HCT116 (cell line): ENCODE measurements around the gene YY2. TPM values are rescaled to one million over a fixed set of nuclear protein-coding genes. Genes with fewer than 3 reads are reported as not detected.

ENCODE experiments used
- ATAC-seq: fragments of 200-7000 bp; cut with Tn5 transposase; 2 replicates; pipeline ENCODE4 v1.9.1; 2020; ENCODE audit warnings: mild to moderate bottlenecking, moderate library complexity
- BruUV-seq: library from RNA; stranded (reverse); fragments of 400-500 nt; replicated peaks from 2 replicates; lab custom pipeline; 2021; lab: Mats Ljungman, UMichigan
- CTCF ChIA-PET: fragments of 300-600 bp; sonication (Branson Sonifier 250); formaldehyde crosslinking; loops from one replicate; lab custom pipeline; 2021; ENCODE audit warnings: antibody characterized with exemption; lab: Charles Lee
- POLR2A ChIA-PET: fragments of 300-600, 350-600 bp; sonication (Branson Sonifier 250); formaldehyde crosslinking; loops from one replicate; lab custom pipeline; 2021; ENCODE audit warnings: antibody characterized with exemption; lab: Charles Lee
- RAD21 ChIA-PET, 2 experiments: fragments of 300-600 bp; sonication (Branson Sonifier 250); formaldehyde crosslinking; loops; one replicate each; lab custom pipeline; 2023; ENCODE audit warnings: low total read pairs in 2 of 2; ENCODE audit not compliant: uncharacterized antibody in 2 of 2, unreplicated experiment in 2 of 2, low non-redundant PET in 1 of 2; lab: Charles Lee
- DNase-seq: peaks from one replicate; pipeline ENCODE4 v3.0.0-alpha.2; 2010; ENCODE audit warnings: low read depth, low spot score
- H2AFZ ChIP-seq: fragments of 200-600 bp; shearing (Covaris generic), sonication (generic); 2 replicates; pipeline ENCODE4 v1.6.1; 2017; ENCODE audit warnings: low read depth, mixed run types, mixed read lengths, antibody characterized with exemption, low read length; ENCODE audit not compliant: poor library complexity, severe bottlenecking
- H3K27ac ChIP-seq: 2 replicates; pipeline ENCODE4 v1.5.1; 2012; ENCODE audit warnings: low read depth, low read length
- H3K27me3 ChIP-seq: fragments of 200-600 bp; sonication (generic); 2 replicates; pipeline ENCODE4 v1.6.1; 2016; ENCODE audit warnings: mixed run types, low read length, mixed read lengths; ENCODE audit not compliant: insufficient read depth
- H3K36me3 ChIP-seq, 2 experiments: fragments of 200-500 bp in 1 of 2; fragments of 200-600 bp in 1 of 2; sonication (Bioruptor generic) in 1 of 2; sonication (generic) in 1 of 2; 2 replicates each; pipeline versions ENCODE4 v1.5.1 to v1.6.1; 2014 to 2016; ENCODE audit warnings: low read length in 2 of 2, inconsistent platforms in 1 of 2, mixed read lengths in 1 of 2, mixed run types in 1 of 2; ENCODE audit not compliant: insufficient read depth in 2 of 2, control insufficient read depth in 1 of 2
- H3K4me1 ChIP-seq, 2 experiments: fragments of 200-600 bp in 1 of 2; sonication (generic) in 1 of 2; 2 replicates each; pipeline versions ENCODE4 v1.5.1 to v1.6.1; 2012 to 2017; ENCODE audit warnings: low read length in 2 of 2, inconsistent platforms in 1 of 2, mild to moderate bottlenecking in 1 of 2, mixed read lengths in 1 of 2, mixed run types in 1 of 2, moderate library complexity in 1 of 2; ENCODE audit not compliant: insufficient read depth in 2 of 2, control insufficient read depth in 1 of 2
- H3K4me2 ChIP-seq: fragments of 200-600 bp; sonication (generic); 2 replicates; pipeline ENCODE4 v1.6.1; 2017; ENCODE audit warnings: mixed run types, low read length, mixed read lengths
- H3K4me3 ChIP-seq, 2 experiments: fragments of 200-600 bp in 1 of 2; sonication (generic) in 1 of 2; replicated peaks in 1 of 2; 2 replicates each; pipeline ENCODE4 v1.5.1; 2011 to 2016; ENCODE audit warnings: low read length in 2 of 2, control low read depth in 1 of 2, low read depth in 1 of 2, mild to moderate bottlenecking in 1 of 2, mixed read lengths in 1 of 2, mixed run types in 1 of 2
- H3K79me2 ChIP-seq: fragments of 200-600 bp; sonication (generic); 2 replicates; pipeline ENCODE4 v1.6.1; 2017; ENCODE audit warnings: mild to moderate bottlenecking, mixed run types, low read length, moderate library complexity, mixed read lengths; ENCODE audit not compliant: insufficient read depth
- H3K9ac ChIP-seq: fragments of 200-600 bp; sonication (generic); 2 replicates; pipeline ENCODE4 v1.6.1; 2016; ENCODE audit warnings: low read length, mixed read lengths
- H3K9me2 ChIP-seq: fragments of 200-600 bp; sonication (generic), shearing (Covaris generic); 2 replicates; pipeline ENCODE4 v1.6.1; 2017; ENCODE audit warnings: mixed run types, mild to moderate bottlenecking, moderate library complexity; ENCODE audit not compliant: insufficient read depth
- H3K9me3 ChIP-seq, 2 experiments: fragments of 200-500 bp in 1 of 2; fragments of 200-600 bp in 1 of 2; sonication (Bioruptor generic) in 1 of 2; sonication (generic) in 1 of 2; 2 replicates each; pipeline ENCODE4 v1.6.1; 2014 to 2017; ENCODE audit warnings: low read length in 2 of 2, mixed read lengths in 2 of 2, inconsistent platforms in 1 of 2, low read depth in 1 of 2, mild to moderate bottlenecking in 1 of 2, mixed run types in 1 of 2, moderate library complexity in 1 of 2; ENCODE audit not compliant: control insufficient read depth in 1 of 2, insufficient read depth in 1 of 2
- H4K20me1 ChIP-seq: fragments of 200-600 bp; sonication (generic), shearing (Covaris generic); 2 replicates; pipeline ENCODE4 v1.6.1; 2017; ENCODE audit warnings: mixed run types, mild to moderate bottlenecking, moderate library complexity; ENCODE audit not compliant: insufficient read depth
- CBX3 ChIP-seq: IDR thresholded peaks from 2 replicates; pipeline ENCODE4 v1.6.1; 2012; ENCODE audit warnings: low read depth
- CTCF ChIP-seq, 3 experiments: fragments of 200-600 bp in 1 of 3; sonication (generic) in 1 of 3; IDR thresholded peaks in 2 of 3; conservative IDR thresholded peaks in 1 of 3; 2 replicates each; pipeline ENCODE4 v1.5.1; 2012 to 2017; ENCODE audit warnings: low read depth in 2 of 3, low read length in 2 of 3, antibody characterized with exemption in 1 of 3, borderline replicate concordance in 1 of 3, control low read depth in 1 of 3, mild to moderate bottlenecking in 1 of 3, mixed read lengths in 1 of 3, mixed run types in 1 of 3, moderate library complexity in 1 of 3; ENCODE audit not compliant: insufficient read depth in 1 of 3
- EGR1 ChIP-seq: IDR thresholded peaks from 2 replicates; pipeline ENCODE4 v1.6.1; 2012; ENCODE audit warnings: low read depth
- ELF1 ChIP-seq: IDR thresholded peaks from 2 replicates; pipeline ENCODE4 v1.6.1; 2012; ENCODE audit warnings: low read depth, borderline replicate concordance
- EZH2 ChIP-seq: fragments of 200-600 bp; sonication (generic); IDR thresholded peaks from 2 replicates; pipeline ENCODE4 v1.6.1; 2017; ENCODE audit warnings: antibody characterized with exemption, mixed run types
- FOSL1 ChIP-seq: IDR thresholded peaks from 2 replicates; pipeline ENCODE4 v1.6.1; 2012; ENCODE audit warnings: low read depth
- MAX ChIP-seq: IDR thresholded peaks from 2 replicates; pipeline ENCODE4 v1.6.1; 2012
- POLR2A ChIP-seq: IDR thresholded peaks from 2 replicates; pipeline ENCODE4 v1.7.0; 2011; ENCODE audit warnings: borderline replicate concordance; ENCODE audit not compliant: insufficient read depth, insufficient read length; ENCODE audit errors: extremely low read depth
- POLR2AphosphoS5 ChIP-seq: IDR thresholded peaks from 2 replicates; pipeline ENCODE4 v1.6.1; 2011; ENCODE audit warnings: mild to moderate bottlenecking, low read depth, low read length, moderate library complexity
- RAD21 ChIP-seq: IDR thresholded peaks from 2 replicates; pipeline ENCODE4 v1.6.1; 2012; ENCODE audit warnings: low read depth, mild to moderate bottlenecking
- REST ChIP-seq: IDR thresholded peaks from 2 replicates; pipeline ENCODE4 v1.6.1; 2012; ENCODE audit warnings: low read depth
- SIN3A ChIP-seq: IDR thresholded peaks from 2 replicates; pipeline ENCODE4 v1.6.1; 2012; ENCODE audit warnings: low read depth
- TCF7L2 ChIP-seq: IDR thresholded peaks from 2 replicates; pipeline ENCODE4 v1.7.0; 2011; ENCODE audit warnings: borderline replicate concordance, inconsistent platforms; ENCODE audit not compliant: insufficient read depth, insufficient read length; ENCODE audit errors: extremely low read depth
- YY1 ChIP-seq: IDR thresholded peaks from 2 replicates; pipeline ENCODE4 v1.6.1; 2011; ENCODE audit warnings: low read length, low read depth, moderate library complexity, mild to moderate bottlenecking; ENCODE audit not compliant: insufficient replicate concordance; ENCODE audit errors: extremely low read depth
- ZBTB33 ChIP-seq: IDR thresholded peaks from 2 replicates; pipeline ENCODE4 v1.6.1; 2011; ENCODE audit warnings: mild to moderate bottlenecking, low read length, moderate library complexity; ENCODE audit not compliant: insufficient replicate concordance; ENCODE audit errors: extremely low read depth
- ZFX ChIP-seq: fragments of 450-650 bp; IDR thresholded peaks from 2 replicates; pipeline ENCODE4 v1.6.1; 2017
- ZNF274 ChIP-seq: fragments of 200-500 bp; sonication (Bioruptor generic); IDR thresholded peaks from 2 replicates; pipeline ENCODE4 v1.6.1; 2014; ENCODE audit warnings: mild to moderate bottlenecking, low read depth, low read length, inconsistent platforms
- intact Hi-C: fragments of 100-400 bp; cut with micrococcal nuclease; formaldehyde crosslinking; loops from 2 replicates; pipeline ENCODE4 v1.10.0; 2022
- total RNA-seq: library from RNA; stranded (reverse); gene quantifications from one replicate; pipeline ENCODE4 v1.2.1, GENCODE V29; 2021; ENCODE audit not compliant: unreplicated experiment

YY2 gene
- total RNA-seq, 1 experiment from 2014 or later, result 2.7 TPM

- TF ChIP-seq FOSL1, result no peak
- TF ChIP-seq, all 23 proteins: peak for 0
Observed at GRCh38 chrX:21843179-21843578, 12.6 kb upstream of the YY2 start (continued).

GRCh38 chrX:21845096-21845495, 10.7 kb upstream of the YY2 start:
- Histone ChIP-seq H3K36me3 (peaks cover 0 to 12% of the 10 kb centered on the region in 2 experiments; a peak in 2 of 4 replicates), H3K4me1 (peaks cover 0 to 4% of the 10 kb centered on the region in 2 experiments; a peak in 1 of 4 replicates), H3K9me2 (no peaks in the 10 kb centered on the region), H4K20me1 (no peaks in the 10 kb centered on the region), H3K9me3 (no peaks in the 10 kb centered on the region), H3K27ac (no peak overlapping the region), H3K9ac (no peak overlapping the region), H3K4me2 (no peak overlapping the region), H3K27me3 (no peaks in the 10 kb centered on the region), H3K79me2 (peaks cover 11% of the 10 kb centered on the region), H2AFZ (no peak overlapping the region), H3K4me3 (no peak overlapping the region)
- no peak for TF ChIP-seq POLR2AphosphoS5
- no peak for TF ChIP-seq ZNF274
- no peak for TF ChIP-seq EZH2
- TF ChIP-seq MAX, result no peak
- TF ChIP-seq ZBTB33, result no peak
- TF ChIP-seq EGR1, result no peak
- TF ChIP-seq ELF1, result no peak
- TF ChIP-seq TCF7L2, result no peak
- no peak for TF ChIP-seq POLR2A
- TF ChIP-seq ZFX, result no peak
- no peak for TF ChIP-seq RAD21
- TF ChIP-seq CTCF (IDR thresholded peaks at IDR 0.05 in 2 of 3, conservative IDR thresholded peaks at IDR 0.05 in 1 of 3; ENCODE audit: borderline replicate concordance in 1 of 3, insufficient read depth in 1 of 3, low read depth in 2 of 3, low read length in 2 of 3), result no peak
- TF ChIP-seq REST, result no peak
- no peak for TF ChIP-seq YY1
- no peak for TF ChIP-seq CBX3
- TF ChIP-seq SIN3A, result no peak
- no peak for DNase-seq
- POLR2A ChIA-PET, result no interaction called here
- CTCF ChIA-PET, result no interaction called here
- ATAC-seq, result no peak
- intact Hi-C loops, result no loop called here
- RAD21 ChIA-PET, result no interaction called here
- BruUV-seq, result no TSS peak
